ENCODE data around the gene CDH5.
"Not testable (repeated sequence)": the region's sequence is repeated elsewhere in the genome, so short reads cannot be mapped to it uniquely, and the experiment has no call there.

The CDH5 gene

GRCh38 chr16:66331464-66331863 lies 35.0 kb upstream of the CDH5 start:
- H3K9me3 ChIP-seq (replicated peaks in 1 of 2; ENCODE audit: control insufficient read depth in 2 of 2, insufficient read depth in 1 of 2, low read depth in 1 of 2, low read length in 2 of 2); DNase-seq (ENCODE audit: low spot score); H3K4ac ChIP-seq (ENCODE audit: low read length); H2AK5ac ChIP-seq (ENCODE audit: low read depth, low read length); H2BK120ac ChIP-seq (ENCODE audit: low read depth, low read length); H4K8ac ChIP-seq (ENCODE audit: low read depth, low read length); H2BK12ac ChIP-seq (ENCODE audit: low read length); H2BK15ac ChIP-seq (ENCODE audit: low read length); H3K4me1 ChIP-seq (ENCODE audit: control insufficient read depth in 2 of 2, insufficient read depth in 1 of 2, low read depth in 1 of 2, low read length in 2 of 2); H3K23ac ChIP-seq (ENCODE audit: low read depth, low read length, poor library complexity); H3K27ac ChIP-seq (replicated peaks; ENCODE audit: low read length); H3K4me3 ChIP-seq (ENCODE audit: low read length in 2 of 2); H3K79me1 ChIP-seq (ENCODE audit: low read depth, low read length); H2BK5ac ChIP-seq (ENCODE audit: low read length); H3K36me3 ChIP-seq (replicated peaks in 1 of 2; ENCODE audit: control insufficient read depth in 2 of 2, insufficient read depth in 2 of 2, low read length in 2 of 2); H3K9ac ChIP-seq (ENCODE audit: low read depth, low read length, poor library complexity); H3K4me2 ChIP-seq (ENCODE audit: insufficient read depth, low read length, poor library complexity, severe bottlenecking); H3K14ac ChIP-seq (ENCODE audit: low read length); H3K18ac ChIP-seq (ENCODE audit: low read length); H2AFZ ChIP-seq (ENCODE audit: low read length); H4K91ac ChIP-seq (ENCODE audit: low read depth, low read length, poor library complexity): not testable (repeated sequence)
- WGBS, 2 donors (ENCODE audit: extremely low coverage in 2 of 2, insufficient read length in 2 of 2, insufficient replicate concordance in 1 of 2) = no CpG with 5 or more reads among the region's 2 CpGs
- H3K27me3 ChIP-seq (ENCODE audit: control insufficient read depth in 3 of 3, insufficient read depth in 3 of 3, low read depth in 1 of 3, low read length in 3 of 3) = peaks cover 0 to 16% (median 0%) of the 10 kb centered on the region in 3 experiments

- peaks cover 0 to 2% of the 10 kb centered on the region in 2 donors for H3K4me1 ChIP-seq (ENCODE audit: control insufficient read depth in 2 of 2, insufficient read depth in 1 of 2, low read depth in 1 of 2, low read length in 2 of 2)
These were observed 33.6 kb upstream of the CDH5 start for GRCh38 chr16:66332634-66333610.

GRCh38 chr16:66334853-66335574 lies 31.5 kb upstream of the CDH5 start:
- WGBS, 2 donors (ENCODE audit: extremely low coverage in 2 of 2, insufficient read length in 2 of 2, insufficient replicate concordance in 1 of 2) = no CpG with 5 or more reads among the region's 4 CpGs
- H2BK120ac ChIP-seq (ENCODE audit: low read depth, low read length) = no peak overlapping the region
- no peak for DNase-seq (ENCODE audit: low spot score)
- no peak overlapping the region for H4K8ac ChIP-seq (ENCODE audit: low read depth, low read length)
- no peaks in the 10 kb centered on the region for H3K36me3 ChIP-seq (replicated peaks in 1 of 2; ENCODE audit: control insufficient read depth in 2 of 2, insufficient read depth in 2 of 2, low read length in 2 of 2)
- H2BK15ac ChIP-seq (ENCODE audit: low read length) = no peak overlapping the region
- no peak overlapping the region for H3K23ac ChIP-seq (ENCODE audit: low read depth, low read length, poor library complexity)
- H2BK12ac ChIP-seq (ENCODE audit: low read length) = no peak overlapping the region
- no peak overlapping the region for H3K4me3 ChIP-seq (ENCODE audit: low read length in 2 of 2)
- no peaks in the 10 kb centered on the region for H3K27me3 ChIP-seq (ENCODE audit: control insufficient read depth in 3 of 3, insufficient read depth in 3 of 3, low read depth in 1 of 3, low read length in 3 of 3)
- no peak overlapping the region for H3K4ac ChIP-seq (ENCODE audit: low read length)
- H3K18ac ChIP-seq (ENCODE audit: low read length) = no peak overlapping the region
- no peak overlapping the region for H3K9ac ChIP-seq (ENCODE audit: low read depth, low read length, poor library complexity)
- H3K27ac ChIP-seq (replicated peaks; ENCODE audit: low read length) = no peak overlapping the region
- H2AK5ac ChIP-seq (ENCODE audit: low read depth, low read length) = no peak overlapping the region
- H4K91ac ChIP-seq (ENCODE audit: low read depth, low read length, poor library complexity) = no peak overlapping the region
- peaks cover 0 to 2% of the 10 kb centered on the region in 2 donors for H3K4me1 ChIP-seq (ENCODE audit: control insufficient read depth in 2 of 2, insufficient read depth in 1 of 2, low read depth in 1 of 2, low read length in 2 of 2)
- no peak overlapping the region for H3K4me2 ChIP-seq (ENCODE audit: insufficient read depth, low read length, poor library complexity, severe bottlenecking)
- no peak overlapping the region for H2BK5ac ChIP-seq (ENCODE audit: low read length)
- H2AFZ ChIP-seq (ENCODE audit: low read length) = no peak overlapping the region
- H3K14ac ChIP-seq (ENCODE audit: low read length) = no peak overlapping the region
- no peaks in the 10 kb centered on the region for H3K79me1 ChIP-seq (ENCODE audit: low read depth, low read length)
- H3K9me3 ChIP-seq (replicated peaks in 1 of 2; ENCODE audit: control insufficient read depth in 2 of 2, insufficient read depth in 1 of 2, low read depth in 1 of 2, low read length in 2 of 2) = peaks cover 5 to 14% of the 10 kb centered on the region in 2 donors

More at GRCh38 chr16:66332634-66333610, 33.6 kb upstream of the CDH5 start:
- no peak overlapping the region for H3K27ac ChIP-seq (replicated peaks; ENCODE audit: low read length)
- peaks cover 0 to 1% (median 0%) of the 10 kb centered on the region in 3 experiments for H3K27me3 ChIP-seq (ENCODE audit: control insufficient read depth in 3 of 3, insufficient read depth in 3 of 3, low read depth in 1 of 3, low read length in 3 of 3)
- peak overlapping the region; percentile 73 for H3K14ac ChIP-seq (ENCODE audit: low read length)
- H3K9me3 ChIP-seq (replicated peaks in 1 of 2; ENCODE audit: control insufficient read depth in 2 of 2, insufficient read depth in 1 of 2, low read depth in 1 of 2, low read length in 2 of 2) = peaks cover 4 to 8% of the 10 kb centered on the region in 2 donors
- no peak overlapping the region for H4K91ac ChIP-seq (ENCODE audit: low read depth, low read length, poor library complexity)
- DNase-seq (ENCODE audit: low spot score) = no peak
- peak overlapping the region; percentile 45 for H3K9ac ChIP-seq (ENCODE audit: low read depth, low read length, poor library complexity)
- no peaks in the 10 kb centered on the region for H3K36me3 ChIP-seq (replicated peaks in 1 of 2; ENCODE audit: control insufficient read depth in 2 of 2, insufficient read depth in 2 of 2, low read length in 2 of 2)
- peak overlapping the region; percentile 33 for H4K8ac ChIP-seq (ENCODE audit: low read depth, low read length)
- peak overlapping the region; percentile 37 for H3K23ac ChIP-seq (ENCODE audit: low read depth, low read length, poor library complexity)
- H2BK120ac ChIP-seq (ENCODE audit: low read depth, low read length) = no peak overlapping the region
- no peak overlapping the region for H2AFZ ChIP-seq (ENCODE audit: low read length)
- no peak overlapping the region for H3K4me2 ChIP-seq (ENCODE audit: insufficient read depth, low read length, poor library complexity, severe bottlenecking)
- peak overlapping the region; percentile 70 for H3K18ac ChIP-seq (ENCODE audit: low read length)
- H3K4ac ChIP-seq (ENCODE audit: low read length) = no peak overlapping the region
- H2BK5ac ChIP-seq (ENCODE audit: low read length) = no peak overlapping the region
- H2BK15ac ChIP-seq (ENCODE audit: low read length) = no peak overlapping the region
- peak overlapping the region; percentile 58 for H2AK5ac ChIP-seq (ENCODE audit: low read depth, low read length)
- H3K4me3 ChIP-seq (ENCODE audit: low read length in 2 of 2) = no peak overlapping the region
- H2BK12ac ChIP-seq (ENCODE audit: low read length) = no peak overlapping the region
- WGBS, 2 donors (ENCODE audit: extremely low coverage in 2 of 2, insufficient read length in 2 of 2, insufficient replicate concordance in 1 of 2) = no CpG with 5 or more reads among the region's 15 CpGs
- H3K79me1 ChIP-seq (ENCODE audit: low read depth, low read length) = no peaks in the 10 kb centered on the region

Data from neuronal stem cell (in vitro differentiated cells).